Measurements from ENCODE around the gene TMEM117. TPM values are rescaled to one million over a fixed set of nuclear protein-coding genes. Genes with fewer than 3 reads are reported as not detected.

The TMEM117 gene
- total and polyA plus RNA-seq, 10 of the 15 experiments (the other 5 are each of a cell fraction or from before 2014, with no cell fraction given): 3.1 to 8.2 (median 6.1) TPM

DNA sequence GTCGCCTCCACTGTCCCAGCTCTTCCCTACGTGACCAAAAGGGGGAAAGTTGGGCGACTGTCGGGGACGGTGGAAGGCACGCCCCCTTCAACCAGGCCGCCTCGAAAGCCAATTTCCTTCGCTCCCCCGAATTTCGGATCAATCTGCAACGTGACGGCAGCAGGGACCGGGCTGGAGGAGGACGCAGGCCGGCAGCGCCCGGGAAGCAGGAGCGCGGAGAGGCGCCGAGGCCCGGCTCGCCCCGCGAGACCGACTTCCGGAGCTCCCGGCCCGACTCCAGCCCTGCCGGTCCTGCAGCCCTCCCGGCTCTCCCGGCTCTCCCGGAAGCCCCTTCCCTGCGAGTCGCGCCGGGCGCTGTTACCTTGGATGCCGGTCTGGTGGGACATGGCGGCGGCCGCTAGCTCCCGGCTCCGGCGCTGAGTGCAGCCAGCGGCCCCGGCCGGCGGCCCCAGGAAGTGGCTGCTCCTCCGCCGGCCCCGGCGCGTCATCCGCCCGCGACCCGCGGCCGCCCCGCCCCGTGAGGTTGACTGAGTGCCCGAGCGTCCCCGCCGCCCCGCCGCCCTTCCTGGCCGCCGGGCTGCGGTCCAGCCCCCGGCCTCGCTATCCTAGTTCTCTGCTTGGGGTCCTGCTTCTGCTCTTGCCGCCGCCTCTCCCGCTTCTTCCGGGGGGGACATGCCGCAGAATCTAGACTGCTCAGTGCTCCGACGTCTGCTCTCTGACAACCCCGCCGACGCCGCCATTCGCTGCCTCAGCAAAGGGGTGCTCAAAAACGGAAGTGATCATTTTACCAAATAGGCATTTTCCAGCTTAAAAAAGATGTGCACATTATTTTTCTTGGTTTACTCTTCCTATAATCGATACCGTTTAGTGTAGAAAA, 29.8 kb upstream of the TMEM117 start, which contains the start of gene TWF1 (continued):
- TF ChIP-seq, protein P1, sequence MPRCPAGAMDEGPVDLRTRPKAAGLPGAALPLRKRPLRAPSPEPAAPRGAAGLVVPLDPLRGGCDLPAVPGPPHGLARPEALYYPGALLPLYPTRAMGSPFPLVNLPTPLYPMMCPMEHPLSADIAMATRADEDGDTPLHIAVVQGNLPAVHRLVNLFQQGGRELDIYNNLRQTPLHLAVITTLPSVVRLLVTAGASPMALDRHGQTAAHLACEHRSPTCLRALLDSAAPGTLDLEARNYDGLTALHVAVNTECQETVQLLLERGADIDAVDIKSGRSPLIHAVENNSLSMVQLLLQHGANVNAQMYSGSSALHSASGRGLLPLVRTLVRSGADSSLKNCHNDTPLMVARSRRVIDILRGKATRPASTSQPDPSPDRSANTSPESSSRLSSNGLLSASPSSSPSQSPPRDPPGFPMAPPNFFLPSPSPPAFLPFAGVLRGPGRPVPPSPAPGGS (IDR thresholded peaks at IDR 0.05; ENCODE audit: borderline replicate concordance, insufficient read depth, low read depth, low read length, poor library complexity, severe bottlenecking): no peak
- TF ChIP-seq MXI1 (IDR thresholded peaks at IDR 0.05; ENCODE audit: low read depth, low read length) (peak; percentile 90), SMAD5 (IDR thresholded peaks at IDR 0.05; ENCODE audit: low read depth) (peak; percentile 75; the same call in 1 of the 2 replicates), ATF7 (IDR thresholded peaks at IDR 0.05; ENCODE audit: low read depth) (peak; percentile 76), RUNX3 (IDR thresholded peaks at IDR 0.05; ENCODE audit: low read length) (peak; percentile 57), GATAD2B (conservative IDR thresholded peaks at IDR 0.05; ENCODE audit: low read depth) (peak; percentile 92), NFYB (IDR thresholded peaks at IDR 0.05; ENCODE audit: insufficient read depth, low read depth, low read length) (no peak), SRF (IDR thresholded peaks at IDR 0.05; ENCODE audit: low read depth in 2 of 2, low read length in 2 of 2) (peak in 1 of 2 experiments; percentile 74; a peak in 1 of 4 replicates), HDGF (IDR thresholded peaks at IDR 0.05) (no peak), RAD51 (IDR thresholded peaks at IDR 0.05) (no peak), TCF7 (IDR thresholded peaks at IDR 0.05; ENCODE audit: borderline replicate concordance) (peak; percentile 42; the same call in 1 of the 2 replicates), ZSCAN29 (IDR thresholded peaks at IDR 0.05) (no peak), EGR1 (IDR thresholded peaks at IDR 0.05; ENCODE audit: borderline replicate concordance in 1 of 2, low read depth in 2 of 2, low read length in 2 of 2) (peak in 1 of 2 experiments; percentile 5; a peak in 1 of 3 replicates), POLR2A (IDR thresholded peaks at IDR 0.05; ENCODE audit: low read depth, low read length) (peak; percentile 95), ESRRA (IDR thresholded peaks at IDR 0.05; ENCODE audit: low read length) (no peak), BACH1 (IDR thresholded peaks at IDR 0.05; ENCODE audit: borderline replicate concordance) (peak; percentile 53; the same call in 1 of the 2 replicates), NBN (IDR thresholded peaks at IDR 0.05) (peak; percentile 78), SPI1 (IDR thresholded peaks at IDR 0.05; ENCODE audit: borderline replicate concordance, insufficient read depth, low read depth, low read length) (peak; percentile 85), SMARCA5 (IDR thresholded peaks at IDR 0.05) (peak; percentile 75), ZBED1 (IDR thresholded peaks at IDR 0.05; ENCODE audit: borderline replicate concordance) (no peak)
- TF ChIP-seq, protein P2, sequence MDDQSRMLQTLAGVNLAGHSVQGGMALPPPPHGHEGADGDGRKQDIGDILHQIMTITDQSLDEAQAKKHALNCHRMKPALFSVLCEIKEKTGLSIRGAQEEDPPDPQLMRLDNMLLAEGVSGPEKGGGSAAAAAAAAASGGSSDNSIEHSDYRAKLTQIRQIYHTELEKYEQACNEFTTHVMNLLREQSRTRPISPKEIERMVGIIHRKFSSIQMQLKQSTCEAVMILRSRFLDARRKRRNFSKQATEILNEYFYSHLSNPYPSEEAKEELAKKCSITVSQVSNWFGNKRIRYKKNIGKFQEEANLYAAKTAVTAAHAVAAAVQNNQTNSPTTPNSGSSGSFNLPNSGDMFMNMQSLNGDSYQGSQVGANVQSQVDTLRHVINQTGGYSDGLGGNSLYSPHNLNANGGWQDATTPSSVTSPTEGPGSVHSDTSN (IDR thresholded peaks at IDR 0.05; ENCODE audit: insufficient replicate concordance, low read depth, low read length): no peak
- TF ChIP-seq, protein P3, sequence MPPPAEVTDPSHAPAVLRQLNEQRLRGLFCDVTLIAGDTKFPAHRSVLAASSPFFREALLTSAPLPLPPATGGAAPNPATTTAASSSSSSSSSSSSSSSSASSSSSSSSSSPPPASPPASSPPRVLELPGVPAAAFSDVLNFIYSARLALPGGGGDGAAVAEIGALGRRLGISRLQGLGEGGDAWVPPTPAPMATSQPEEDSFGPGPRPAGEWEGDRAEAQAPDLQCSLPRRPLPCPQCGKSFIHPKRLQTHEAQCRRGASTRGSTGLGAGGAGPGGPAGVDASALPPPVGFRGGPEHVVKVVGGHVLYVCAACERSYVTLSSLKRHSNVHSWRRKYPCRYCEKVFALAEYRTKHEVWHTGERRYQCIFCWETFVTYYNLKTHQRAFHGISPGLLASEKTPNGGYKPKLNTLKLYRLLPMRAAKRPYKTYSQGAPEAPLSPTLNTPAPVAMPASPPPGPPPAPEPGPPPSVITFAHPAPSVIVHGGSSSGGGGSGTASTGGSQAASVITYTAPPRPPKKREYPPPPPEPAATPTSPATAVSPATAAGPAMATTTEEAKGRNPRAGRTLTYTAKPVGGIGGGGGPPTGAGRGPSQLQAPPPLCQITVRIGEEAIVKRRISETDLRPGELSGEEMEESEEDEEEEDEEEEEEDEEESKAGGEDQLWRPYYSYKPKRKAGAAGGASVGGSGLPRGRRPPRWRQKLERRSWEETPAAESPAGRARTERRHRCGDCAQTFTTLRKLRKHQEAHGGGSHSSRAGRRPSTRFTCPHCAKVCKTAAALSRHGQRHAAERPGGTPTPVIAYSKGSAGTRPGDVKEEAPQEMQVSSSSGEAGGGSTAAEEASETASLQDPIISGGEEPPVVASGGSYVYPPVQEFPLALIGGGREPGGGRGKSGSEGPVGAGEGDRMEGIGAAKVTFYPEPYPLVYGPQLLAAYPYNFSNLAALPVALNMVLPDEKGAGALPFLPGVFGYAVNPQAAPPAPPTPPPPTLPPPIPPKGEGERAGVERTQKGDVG (CRISPR knock-in tag; IDR thresholded peaks at IDR 0.05): no peak
